Fibroblast of the aortic adventitia (primary cell): ENCODE results near the gene PFKFB1. TPM values are rescaled to one million over a fixed set of nuclear protein-coding genes. Genes with fewer than 3 reads are reported as not detected.

Experiments
- DNase-seq: peaks from one replicate; pipeline ENCODE4 v3.0.0-alpha.2; 2010; ENCODE audit warnings: low read depth
- H3K4me3 ChIP-seq: 2 replicates; pipeline ENCODE4 v1.5.1; 2011; ENCODE audit warnings: low read depth, mild to moderate bottlenecking, control low read depth, low read length, moderate library complexity
- total RNA-seq: library from RNA; depleted of rRNA; stranded (reverse); fragments of >200 nt; gene quantifications from 2 replicates; pipeline ENCODE4 v1.2.3, GENCODE V29; 2012; ENCODE audit warnings: low replicate concordance
- TF ChIP-seq, protein P1 (sequence below): IDR thresholded peaks from 2 replicates; pipeline ENCODE4 v1.5.1; 2011; ENCODE audit warnings: mild to moderate bottlenecking, low read length, control low read depth, inconsistent platforms; ENCODE audit not compliant: insufficient read depth

PFKFB1 gene
- total RNA-seq, 1 donor, result 0.09 TPM

DNA sequence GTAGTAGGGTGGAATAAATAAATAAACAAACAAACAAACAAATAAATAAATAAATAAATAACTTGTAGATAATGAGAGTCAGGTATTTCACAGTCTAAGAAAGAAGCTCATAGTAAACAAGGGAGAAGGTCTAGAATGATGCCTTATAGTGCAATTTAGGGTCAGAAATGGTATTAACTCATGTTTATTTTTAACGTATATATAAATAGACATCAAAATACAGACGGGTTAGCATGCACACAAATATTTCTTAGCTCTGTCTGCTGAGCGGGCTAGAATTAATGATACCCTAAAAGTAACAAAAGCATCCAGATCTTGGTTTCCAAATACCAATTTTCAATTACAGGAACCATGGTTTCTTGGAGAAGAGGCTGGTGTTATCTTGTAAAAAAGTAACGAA lies 16.6 kb downstream of the PFKFB1 start:
- TF ChIP-seq, protein P1, sequence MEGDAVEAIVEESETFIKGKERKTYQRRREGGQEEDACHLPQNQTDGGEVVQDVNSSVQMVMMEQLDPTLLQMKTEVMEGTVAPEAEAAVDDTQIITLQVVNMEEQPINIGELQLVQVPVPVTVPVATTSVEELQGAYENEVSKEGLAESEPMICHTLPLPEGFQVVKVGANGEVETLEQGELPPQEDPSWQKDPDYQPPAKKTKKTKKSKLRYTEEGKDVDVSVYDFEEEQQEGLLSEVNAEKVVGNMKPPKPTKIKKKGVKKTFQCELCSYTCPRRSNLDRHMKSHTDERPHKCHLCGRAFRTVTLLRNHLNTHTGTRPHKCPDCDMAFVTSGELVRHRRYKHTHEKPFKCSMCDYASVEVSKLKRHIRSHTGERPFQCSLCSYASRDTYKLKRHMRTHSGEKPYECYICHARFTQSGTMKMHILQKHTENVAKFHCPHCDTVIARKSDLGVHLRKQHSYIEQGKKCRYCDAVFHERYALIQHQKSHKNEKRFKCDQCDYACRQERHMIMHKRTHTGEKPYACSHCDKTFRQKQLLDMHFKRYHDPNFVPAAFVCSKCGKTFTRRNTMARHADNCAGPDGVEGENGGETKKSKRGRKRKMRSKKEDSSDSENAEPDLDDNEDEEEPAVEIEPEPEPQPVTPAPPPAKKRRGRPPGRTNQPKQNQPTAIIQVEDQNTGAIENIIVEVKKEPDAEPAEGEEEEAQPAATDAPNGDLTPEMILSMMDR, result no peak
- H3K4me3 ChIP-seq, result no peak overlapping the region
- no peak for DNase-seq

DNA sequence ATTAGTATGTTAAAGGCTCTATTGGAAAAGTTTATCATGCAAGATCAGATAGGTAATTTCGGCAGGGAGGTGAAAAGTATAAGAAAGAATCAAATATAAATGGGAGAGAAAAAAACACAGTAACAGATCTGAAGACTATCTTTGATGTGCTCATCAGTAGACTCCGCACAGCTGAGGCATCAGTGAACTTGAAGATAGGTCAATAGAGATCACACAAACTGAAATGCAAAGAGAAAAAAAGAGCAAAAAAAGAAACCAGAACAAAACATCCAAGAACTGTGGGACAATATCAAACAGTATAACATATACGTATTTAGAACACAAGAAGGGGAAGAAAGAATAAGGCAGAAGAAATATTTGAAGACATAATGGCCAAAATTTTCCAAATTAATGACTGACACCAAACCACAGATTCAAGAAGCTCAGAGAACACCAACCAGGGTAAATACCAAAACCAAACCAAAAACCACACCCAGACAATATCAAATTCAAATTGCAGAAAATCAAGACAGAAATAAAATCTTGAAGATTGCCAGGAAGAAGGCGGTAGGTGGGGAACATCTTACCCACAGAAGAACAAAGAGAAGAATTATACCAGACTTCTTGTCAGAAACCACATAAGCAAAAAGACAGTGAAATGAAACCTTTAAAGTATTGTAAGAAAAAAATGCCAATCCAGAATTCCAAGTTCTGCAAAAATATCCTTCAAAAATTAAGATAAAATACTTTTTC lies 29.1 kb downstream of the PFKFB1 start:
- no peak overlapping the region for H3K4me3 ChIP-seq
- TF ChIP-seq, protein P1, result no peak
- no peak for DNase-seq

DNA sequence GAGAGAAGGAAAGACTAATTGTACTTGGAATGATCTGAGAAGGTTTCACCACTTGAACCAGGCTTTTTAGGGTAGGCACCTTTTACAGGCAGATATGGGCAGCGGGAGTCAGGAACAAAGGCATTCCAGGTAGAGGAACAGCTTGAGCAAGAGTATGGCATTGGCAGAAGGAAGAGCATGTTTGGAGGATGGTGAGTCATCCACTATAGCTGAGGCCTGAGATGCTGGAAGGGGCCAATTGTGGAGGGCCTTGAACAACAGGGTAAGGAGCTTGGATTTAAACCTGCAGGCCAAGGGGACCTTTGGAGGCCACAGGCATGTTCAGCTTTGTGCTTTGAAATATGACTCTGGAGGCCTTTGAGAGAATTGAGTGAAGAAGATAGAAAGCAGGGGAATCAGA lies 32.2 kb downstream of the PFKFB1 start:
- H3K4me3 ChIP-seq, result no peak overlapping the region
- TF ChIP-seq, protein P1, result no peak
- no peak for DNase-seq

DNA sequence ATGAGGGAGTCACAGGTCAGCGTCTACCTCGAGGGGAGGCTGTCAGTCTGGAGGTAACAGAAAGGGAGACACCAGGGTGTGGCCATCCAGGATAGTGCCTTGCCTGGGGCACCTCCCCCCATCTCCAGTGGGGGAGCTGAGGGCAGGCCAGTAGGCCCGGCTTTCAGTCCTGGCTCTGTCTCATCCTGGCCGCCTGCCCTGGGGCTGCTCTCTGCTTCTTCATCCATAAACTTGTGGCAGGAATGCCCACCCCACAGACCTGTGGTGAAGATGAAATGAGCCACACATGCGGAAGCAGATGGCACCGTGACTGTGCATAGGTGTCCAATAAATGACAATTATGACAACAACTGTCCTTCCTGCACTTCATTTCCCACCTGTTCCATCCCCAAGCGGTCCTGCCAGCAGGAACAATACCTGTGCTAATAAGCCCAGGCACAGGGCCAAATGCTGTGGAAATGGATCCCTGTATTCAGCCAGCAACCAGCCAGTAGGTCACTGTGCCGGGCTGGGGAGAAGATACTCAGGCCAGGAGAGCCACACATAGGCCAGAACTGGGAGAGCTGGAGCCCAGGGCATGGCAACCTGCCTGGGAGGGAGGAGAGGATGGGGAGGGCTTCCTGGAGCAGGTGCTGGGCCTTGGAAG lies 43.1 kb downstream of the PFKFB1 start:
- TF ChIP-seq, protein P1, result no peak
- H3K4me3 ChIP-seq, result no peak overlapping the region
- DNase-seq, result no peak

DNA sequence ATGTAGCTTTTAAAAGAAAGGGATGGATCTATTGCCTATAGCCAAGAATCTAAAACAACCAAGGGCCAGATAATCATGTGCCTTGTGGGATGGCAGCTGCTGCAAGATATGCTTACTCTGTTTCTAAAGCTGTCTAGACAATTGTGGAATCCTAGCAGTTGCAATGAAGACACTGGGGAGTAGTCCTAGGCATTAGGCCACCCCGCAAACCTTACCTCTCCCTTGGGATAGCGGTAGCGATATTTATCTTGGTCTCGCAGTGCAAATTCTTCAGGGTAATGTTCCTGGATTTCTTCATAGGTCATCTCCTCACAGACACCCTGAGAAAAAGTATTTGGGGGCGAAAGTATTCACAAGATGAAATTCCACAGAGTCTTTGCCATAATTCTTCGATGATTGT lies 48.8 kb downstream of the PFKFB1 start:
- TF ChIP-seq, protein P1, result no peak
- no peak overlapping the region for H3K4me3 ChIP-seq
- DNase-seq, result no peak

DNA sequence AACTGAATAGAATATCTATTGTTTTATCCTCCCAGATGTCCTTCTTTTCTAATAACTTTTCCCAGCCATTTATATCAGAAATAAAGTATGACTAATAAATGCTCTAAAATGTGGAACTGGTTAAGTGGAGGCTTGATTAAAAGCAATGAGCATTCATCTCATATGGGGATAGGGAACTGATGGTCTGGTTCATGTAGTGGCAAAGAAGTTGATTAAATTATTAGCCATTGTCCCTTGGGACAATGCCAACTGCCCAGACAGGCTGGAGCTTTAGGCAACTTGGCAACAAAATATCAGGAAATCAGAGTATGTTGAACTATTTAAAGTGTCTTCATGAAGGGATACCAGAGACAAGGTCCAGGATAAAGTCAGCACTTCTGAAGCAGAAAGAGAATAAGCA lies 49.2 kb downstream of the PFKFB1 start:
- TF ChIP-seq, protein P1, result no peak
- no peak overlapping the region for H3K4me3 ChIP-seq
- no peak for DNase-seq
